ENCODE data around the gene PFN3. TPM values are rescaled to one million over a fixed set of nuclear protein-coding genes. Genes with fewer than 3 reads are reported as not detected.

PFN3 gene
- total and polyA plus RNA-seq, 2 of the 13 experiments (the other 11 are each of a cell fraction or from before 2014, with no cell fraction given), result not detected

DNA sequence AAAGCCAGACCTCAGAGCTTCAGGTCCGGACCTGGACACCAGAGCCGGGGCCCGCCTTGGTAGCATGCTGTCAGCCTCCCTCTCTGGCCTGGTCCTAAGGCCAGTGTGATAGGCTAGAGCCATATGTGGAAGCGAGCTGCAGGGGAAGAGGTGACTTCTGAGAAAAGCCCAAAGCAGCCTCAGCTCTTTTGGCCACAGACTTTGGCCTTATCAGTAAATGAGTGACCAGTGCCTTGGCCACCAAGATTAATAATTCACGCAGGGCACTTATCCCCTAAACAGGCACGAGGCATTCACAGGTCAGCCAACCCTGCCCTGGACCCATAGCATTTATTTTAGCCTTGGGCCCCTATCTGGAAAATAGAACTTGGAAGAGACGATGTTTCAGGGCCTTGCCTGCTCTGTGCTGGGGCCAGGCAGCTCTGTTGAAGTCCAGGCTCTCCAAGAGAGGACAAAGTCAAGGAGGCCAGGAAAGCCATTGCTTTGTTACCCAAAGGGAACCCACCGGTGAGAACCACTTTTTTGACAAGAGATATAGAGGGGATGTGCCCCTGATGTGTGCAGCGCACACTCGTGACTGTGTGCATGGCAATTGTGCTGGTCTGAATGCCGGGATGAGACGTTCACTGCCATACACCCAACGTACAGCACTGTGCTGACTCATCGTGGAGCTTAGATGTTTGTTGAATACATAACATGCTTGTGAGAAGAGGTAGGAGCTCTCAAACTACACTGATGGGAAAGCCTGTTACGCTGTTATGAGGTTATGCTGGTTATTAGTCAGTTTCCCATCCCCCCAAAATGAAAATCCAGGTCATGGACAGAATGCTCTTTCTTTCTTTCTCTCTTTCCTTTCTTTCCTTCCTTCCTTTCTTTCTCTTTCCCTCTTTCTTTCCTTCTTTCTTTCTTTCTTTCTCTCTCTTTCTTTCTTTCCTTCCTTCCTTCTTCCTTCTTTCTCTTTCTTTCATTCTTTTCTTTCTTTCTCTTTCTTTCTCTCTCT lies 21.3 kb downstream of the PFN3 start (continued):
- TF ChIP-seq, protein P1, sequence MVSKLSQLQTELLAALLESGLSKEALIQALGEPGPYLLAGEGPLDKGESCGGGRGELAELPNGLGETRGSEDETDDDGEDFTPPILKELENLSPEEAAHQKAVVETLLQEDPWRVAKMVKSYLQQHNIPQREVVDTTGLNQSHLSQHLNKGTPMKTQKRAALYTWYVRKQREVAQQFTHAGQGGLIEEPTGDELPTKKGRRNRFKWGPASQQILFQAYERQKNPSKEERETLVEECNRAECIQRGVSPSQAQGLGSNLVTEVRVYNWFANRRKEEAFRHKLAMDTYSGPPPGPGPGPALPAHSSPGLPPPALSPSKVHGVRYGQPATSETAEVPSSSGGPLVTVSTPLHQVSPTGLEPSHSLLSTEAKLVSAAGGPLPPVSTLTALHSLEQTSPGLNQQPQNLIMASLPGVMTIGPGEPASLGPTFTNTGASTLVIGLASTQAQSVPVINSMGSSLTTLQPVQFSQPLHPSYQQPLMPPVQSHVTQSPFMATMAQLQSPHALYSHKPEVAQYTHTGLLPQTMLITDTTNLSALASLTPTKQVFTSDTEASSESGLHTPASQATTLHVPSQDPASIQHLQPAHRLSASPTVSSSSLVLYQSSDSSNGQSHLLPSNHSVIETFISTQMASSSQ (IDR thresholded peaks at IDR 0.05; ENCODE audit: low read depth), result peak; percentile 98
- TF ChIP-seq, protein P1 (CRISPR knock-in tag; IDR thresholded peaks at IDR 0.05; ENCODE audit: borderline replicate concordance), result peak; percentile 98
- TF ChIP-seq ZSCAN12 (CRISPR knock-in tag; IDR thresholded peaks at IDR 0.05) (peak; percentile 85; the same call in 1 of the 2 replicates), ZNF180 (CRISPR knock-in tag; IDR thresholded peaks at IDR 0.05; ENCODE audit: borderline replicate concordance, low read depth) (peak; percentile 33; the same call in 1 of the 2 replicates), ZNF550 (CRISPR knock-in tag; IDR thresholded peaks at IDR 0.05; ENCODE audit: borderline replicate concordance) (no peak), LCORL (IDR thresholded peaks at IDR 0.05) (0 out of 2 replicates have a peak, but pooled peaks have one; percentile 35), LCORL (CRISPR knock-in tag; IDR thresholded peaks at IDR 0.05) (peak; percentile 84), MIER3 (CRISPR knock-in tag; IDR thresholded peaks at IDR 0.05; ENCODE audit: borderline replicate concordance) (0 out of 2 replicates have a peak, but pooled peaks have one; percentile 44), KDM1A (CRISPR knock-in tag; IDR thresholded peaks at IDR 0.05) (no peak), ZNF343 (CRISPR knock-in tag; IDR thresholded peaks at IDR 0.05) (peak; percentile 27; the same call in 1 of the 2 replicates), ZNF331 (CRISPR knock-in tag; IDR thresholded peaks at IDR 0.05) (peak; percentile 90), KDM3A (CRISPR knock-in tag; IDR thresholded peaks at IDR 0.05; ENCODE audit: low read depth) (peak; percentile 57; the same call in 1 of the 2 replicates), CENPX (CRISPR knock-in tag; IDR thresholded peaks at IDR 0.05) (no peak), PPARG (CRISPR knock-in tag; conservative IDR thresholded peaks at IDR 0.05) (no peak; the same call in none of the 2 replicates)
- TF ChIP-seq, protein P2, sequence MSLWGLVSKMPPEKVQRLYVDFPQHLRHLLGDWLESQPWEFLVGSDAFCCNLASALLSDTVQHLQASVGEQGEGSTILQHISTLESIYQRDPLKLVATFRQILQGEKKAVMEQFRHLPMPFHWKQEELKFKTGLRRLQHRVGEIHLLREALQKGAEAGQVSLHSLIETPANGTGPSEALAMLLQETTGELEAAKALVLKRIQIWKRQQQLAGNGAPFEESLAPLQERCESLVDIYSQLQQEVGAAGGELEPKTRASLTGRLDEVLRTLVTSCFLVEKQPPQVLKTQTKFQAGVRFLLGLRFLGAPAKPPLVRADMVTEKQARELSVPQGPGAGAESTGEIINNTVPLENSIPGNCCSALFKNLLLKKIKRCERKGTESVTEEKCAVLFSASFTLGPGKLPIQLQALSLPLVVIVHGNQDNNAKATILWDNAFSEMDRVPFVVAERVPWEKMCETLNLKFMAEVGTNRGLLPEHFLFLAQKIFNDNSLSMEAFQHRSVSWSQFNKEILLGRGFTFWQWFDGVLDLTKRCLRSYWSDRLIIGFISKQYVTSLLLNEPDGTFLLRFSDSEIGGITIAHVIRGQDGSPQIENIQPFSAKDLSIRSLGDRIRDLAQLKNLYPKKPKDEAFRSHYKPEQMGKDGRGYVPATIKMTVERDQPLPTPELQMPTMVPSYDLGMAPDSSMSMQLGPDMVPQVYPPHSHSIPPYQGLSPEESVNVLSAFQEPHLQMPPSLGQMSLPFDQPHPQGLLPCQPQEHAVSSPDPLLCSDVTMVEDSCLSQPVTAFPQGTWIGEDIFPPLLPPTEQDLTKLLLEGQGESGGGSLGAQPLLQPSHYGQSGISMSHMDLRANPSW (CRISPR knock-in tag; IDR thresholded peaks at IDR 0.05; ENCODE audit: borderline replicate concordance), result no peak
- TF ChIP-seq, protein P3, sequence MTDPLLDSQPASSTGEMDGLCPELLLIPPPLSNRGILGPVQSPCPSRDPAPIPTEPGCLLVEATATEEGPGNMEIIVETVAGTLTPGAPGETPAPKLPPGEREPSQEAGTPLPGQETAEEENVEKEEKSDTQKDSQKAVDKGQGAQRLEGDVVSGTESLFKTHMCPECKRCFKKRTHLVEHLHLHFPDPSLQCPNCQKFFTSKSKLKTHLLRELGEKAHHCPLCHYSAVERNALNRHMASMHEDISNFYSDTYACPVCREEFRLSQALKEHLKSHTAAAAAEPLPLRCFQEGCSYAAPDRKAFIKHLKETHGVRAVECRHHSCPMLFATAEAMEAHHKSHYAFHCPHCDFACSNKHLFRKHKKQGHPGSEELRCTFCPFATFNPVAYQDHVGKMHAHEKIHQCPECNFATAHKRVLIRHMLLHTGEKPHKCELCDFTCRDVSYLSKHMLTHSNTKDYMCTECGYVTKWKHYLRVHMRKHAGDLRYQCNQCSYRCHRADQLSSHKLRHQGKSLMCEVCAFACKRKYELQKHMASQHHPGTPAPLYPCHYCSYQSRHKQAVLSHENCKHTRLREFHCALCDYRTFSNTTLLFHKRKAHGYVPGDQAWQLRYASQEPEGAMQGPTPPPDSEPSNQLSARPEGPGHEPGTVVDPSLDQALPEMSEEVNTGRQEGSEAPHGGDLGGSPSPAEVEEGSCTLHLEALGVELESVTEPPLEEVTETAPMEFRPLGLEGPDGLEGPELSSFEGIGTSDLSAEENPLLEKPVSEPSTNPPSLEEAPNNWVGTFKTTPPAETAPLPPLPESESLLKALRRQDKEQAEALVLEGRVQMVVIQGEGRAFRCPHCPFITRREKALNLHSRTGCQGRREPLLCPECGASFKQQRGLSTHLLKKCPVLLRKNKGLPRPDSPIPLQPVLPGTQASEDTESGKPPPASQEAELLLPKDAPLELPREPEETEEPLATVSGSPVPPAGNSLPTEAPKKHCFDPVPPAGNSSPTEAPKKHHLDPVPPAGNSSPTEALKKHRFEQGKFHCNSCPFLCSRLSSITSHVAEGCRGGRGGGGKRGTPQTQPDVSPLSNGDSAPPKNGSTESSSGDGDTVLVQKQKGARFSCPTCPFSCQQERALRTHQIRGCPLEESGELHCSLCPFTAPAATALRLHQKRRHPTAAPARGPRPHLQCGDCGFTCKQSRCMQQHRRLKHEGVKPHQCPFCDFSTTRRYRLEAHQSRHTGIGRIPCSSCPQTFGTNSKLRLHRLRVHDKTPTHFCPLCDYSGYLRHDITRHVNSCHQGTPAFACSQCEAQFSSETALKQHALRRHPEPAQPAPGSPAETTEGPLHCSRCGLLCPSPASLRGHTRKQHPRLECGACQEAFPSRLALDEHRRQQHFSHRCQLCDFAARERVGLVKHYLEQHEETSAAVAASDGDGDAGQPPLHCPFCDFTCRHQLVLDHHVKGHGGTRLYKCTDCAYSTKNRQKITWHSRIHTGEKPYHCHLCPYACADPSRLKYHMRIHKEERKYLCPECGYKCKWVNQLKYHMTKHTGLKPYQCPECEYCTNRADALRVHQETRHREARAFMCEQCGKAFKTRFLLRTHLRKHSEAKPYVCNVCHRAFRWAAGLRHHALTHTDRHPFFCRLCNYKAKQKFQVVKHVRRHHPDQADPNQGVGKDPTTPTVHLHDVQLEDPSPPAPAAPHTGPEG (CRISPR knock-in tag; IDR thresholded peaks at IDR 0.05), result peak; percentile 91

Data from HepG2 (cell line).